ENCODE data around the gene KCNK7.
A peak's percentile ranks its signal among the peaks of the same experiment; 100 is the strongest.

The KCNK7 gene

GRCh38 chr11:65574811-65575567 is 20.6 kb downstream of the KCNK7 start:
- Histone ChIP-seq H3K4me1 (ENCODE audit: control insufficient read depth, insufficient read depth, low read length) (peaks cover 53% of the 10 kb centered on the region), H3K9me3 (ENCODE audit: control insufficient read depth, low read length) (no peaks in the 10 kb centered on the region), H3K9ac (ENCODE audit: low read length) (peak overlapping the region; percentile 89), H3K36me3 (ENCODE audit: control insufficient read depth, insufficient read depth, low read length, severe bottlenecking) (peaks cover 8% of the 10 kb centered on the region), H3K4me3 (ENCODE audit: low read length) (peak overlapping the region; percentile 80), H3K27me3 (replicated peaks; ENCODE audit: control insufficient read depth, insufficient read depth, low read length) (no peaks in the 10 kb centered on the region)
- DNase-seq (ENCODE audit: low read depth) = peak; percentile 27

- H3K9me3 ChIP-seq (ENCODE audit: control insufficient read depth, low read length) = no peaks in the 10 kb centered on the region
- H3K36me3 ChIP-seq (ENCODE audit: control insufficient read depth, insufficient read depth, low read length, severe bottlenecking) = peaks cover 3% of the 10 kb centered on the region
- peak overlapping the region; percentile 100 for H3K4me3 ChIP-seq (ENCODE audit: low read length)
- peaks cover 56% of the 10 kb centered on the region for H3K4me1 ChIP-seq (ENCODE audit: control insufficient read depth, insufficient read depth, low read length)
- DNase-seq (ENCODE audit: low read depth) = peak; percentile 94
- peak overlapping the region; percentile 99 for H3K9ac ChIP-seq (ENCODE audit: low read length)
- H3K27me3 ChIP-seq (replicated peaks; ENCODE audit: control insufficient read depth, insufficient read depth, low read length) = no peaks in the 10 kb centered on the region
These were observed 21.3 kb downstream of the KCNK7 start for GRCh38 chr11:65574109-65574810.

- H3K9ac ChIP-seq (ENCODE audit: low read length) = peak overlapping the region; percentile 99
These were observed 22.1 kb downstream of the KCNK7 start for GRCh38 chr11:65573391-65574079.

GRCh38 chr11:65572356-65573051 is 23.1 kb downstream of the KCNK7 start, which contains the start of gene FAM89B:
Gene FAM89B (plus strand): TSS chr11:65572538. CDS start chr11:65572670, 132 bp downstream.
- Histone ChIP-seq H3K36me3 (ENCODE audit: control insufficient read depth, insufficient read depth, low read length, severe bottlenecking) (peaks cover 9% of the 10 kb centered on the region), H3K9ac (ENCODE audit: low read length) (peak within 1 kb of the TSS; percentile 99), H3K4me1 (ENCODE audit: control insufficient read depth, insufficient read depth, low read length) (peaks cover 57% of the 10 kb centered on the region), H3K4me3 (ENCODE audit: low read length) (peak within 1 kb of the TSS; percentile 100), H3K27me3 (replicated peaks; ENCODE audit: control insufficient read depth, insufficient read depth, low read length) (no peaks in the 10 kb centered on the region), H3K9me3 (ENCODE audit: control insufficient read depth, low read length) (no peaks in the 10 kb centered on the region)
- DNase-seq (ENCODE audit: low read depth) = peak; percentile 92

More at GRCh38 chr11:65573391-65574079, 22.1 kb downstream of the KCNK7 start:
- Histone ChIP-seq H3K4me3 (ENCODE audit: low read length) (peak overlapping the region; percentile 100), H3K36me3 (ENCODE audit: control insufficient read depth, insufficient read depth, low read length, severe bottlenecking) (peaks cover 3% of the 10 kb centered on the region), H3K27me3 (replicated peaks; ENCODE audit: control insufficient read depth, insufficient read depth, low read length) (no peaks in the 10 kb centered on the region), H3K4me1 (ENCODE audit: control insufficient read depth, insufficient read depth, low read length) (peaks cover 64% of the 10 kb centered on the region), H3K9me3 (ENCODE audit: control insufficient read depth, low read length) (no peaks in the 10 kb centered on the region)
- DNase-seq (ENCODE audit: low read depth) = peak; percentile 32

- Histone ChIP-seq H3K9me3 (ENCODE audit: control insufficient read depth, low read length) (no peaks in the 10 kb centered on the region), H3K27me3 (replicated peaks; ENCODE audit: control insufficient read depth, insufficient read depth, low read length) (no peaks in the 10 kb centered on the region), H3K4me3 (ENCODE audit: low read length) (peak overlapping the region; percentile 100), H3K36me3 (ENCODE audit: control insufficient read depth, insufficient read depth, low read length, severe bottlenecking) (peaks cover 9% of the 10 kb centered on the region), H3K4me1 (ENCODE audit: control insufficient read depth, insufficient read depth, low read length) (peaks cover 51% of the 10 kb centered on the region), H3K9ac (ENCODE audit: low read length) (peak overlapping the region; percentile 99)
- DNase-seq (ENCODE audit: low read depth) = peak; percentile 47
These were observed 23.7 kb downstream of the KCNK7 start for GRCh38 chr11:65571940-65572339.

- DNase-seq (ENCODE audit: low read depth) = no peak
- Histone ChIP-seq H3K9ac (ENCODE audit: low read length) (peak overlapping the region; percentile 99), H3K4me3 (ENCODE audit: low read length) (peak overlapping the region; percentile 100), H3K36me3 (ENCODE audit: control insufficient read depth, insufficient read depth, low read length, severe bottlenecking) (peaks cover 9% of the 10 kb centered on the region), H3K27me3 (replicated peaks; ENCODE audit: control insufficient read depth, insufficient read depth, low read length) (no peaks in the 10 kb centered on the region), H3K9me3 (ENCODE audit: control insufficient read depth, low read length) (no peaks in the 10 kb centered on the region), H3K4me1 (ENCODE audit: control insufficient read depth, insufficient read depth, low read length) (peaks cover 46% of the 10 kb centered on the region)
These were observed 24.2 kb downstream of the KCNK7 start for GRCh38 chr11:65571420-65571819.

GRCh38 chr11:65569973-65570918 is 25.4 kb downstream of the KCNK7 start, which contains the start of gene ZNRD2:
Gene ZNRD2 (plus strand): TSS chr11:65570477. CDS start chr11:65570492, 15 bp downstream.
- DNase-seq (ENCODE audit: low read depth) = peak; percentile 99
- H3K27me3 ChIP-seq (replicated peaks; ENCODE audit: control insufficient read depth, insufficient read depth, low read length) = no peaks in the 10 kb centered on the region
- H3K4me3 ChIP-seq (ENCODE audit: low read length) = peak within 1 kb of the TSS; percentile 100
- no peaks in the 10 kb centered on the region for H3K9me3 ChIP-seq (ENCODE audit: control insufficient read depth, low read length)
- peaks cover 39% of the 10 kb centered on the region for H3K4me1 ChIP-seq (ENCODE audit: control insufficient read depth, insufficient read depth, low read length)
- H3K36me3 ChIP-seq (ENCODE audit: control insufficient read depth, insufficient read depth, low read length, severe bottlenecking) = peaks cover 9% of the 10 kb centered on the region
- H3K9ac ChIP-seq (ENCODE audit: low read length) = peak within 1 kb of the TSS; percentile 99

- no peak for DNase-seq (ENCODE audit: low read depth)
- H3K36me3 ChIP-seq (ENCODE audit: control insufficient read depth, insufficient read depth, low read length, severe bottlenecking) = peaks cover 9% of the 10 kb centered on the region
- H3K9ac ChIP-seq (ENCODE audit: low read length) = peak overlapping the region; percentile 99
- no peaks in the 10 kb centered on the region for H3K27me3 ChIP-seq (replicated peaks; ENCODE audit: control insufficient read depth, insufficient read depth, low read length)
- peak overlapping the region; percentile 100 for H3K4me3 ChIP-seq (ENCODE audit: low read length)
- peaks cover 32% of the 10 kb centered on the region for H3K4me1 ChIP-seq (ENCODE audit: control insufficient read depth, insufficient read depth, low read length)
- no peaks in the 10 kb centered on the region for H3K9me3 ChIP-seq (ENCODE audit: control insufficient read depth, low read length)
These were observed 26.2 kb downstream of the KCNK7 start for GRCh38 chr11:65569164-65569972.

GRCh38 chr11:65565624-65566453 is 29.8 kb downstream of the KCNK7 start:
- H3K4me3 ChIP-seq (ENCODE audit: low read length) = no peak overlapping the region
- peaks cover 21% of the 10 kb centered on the region for H3K4me1 ChIP-seq (ENCODE audit: control insufficient read depth, insufficient read depth, low read length)
- DNase-seq (ENCODE audit: low read depth) = no peak
- no peaks in the 10 kb centered on the region for H3K27me3 ChIP-seq (replicated peaks; ENCODE audit: control insufficient read depth, insufficient read depth, low read length)
- H3K9ac ChIP-seq (ENCODE audit: low read length) = no peak overlapping the region
- H3K9me3 ChIP-seq (ENCODE audit: control insufficient read depth, low read length) = no peaks in the 10 kb centered on the region
- H3K36me3 ChIP-seq (ENCODE audit: control insufficient read depth, insufficient read depth, low read length, severe bottlenecking) = peaks cover 5% of the 10 kb centered on the region
